SK-N-SH treated with all-trans-retinoic acid at 6 μM for 48 hours (cell line): Measurements from ENCODE around the gene RASSF4.

Source experiments
- ATAC-seq: fragments of 200-7000 bp; cut with Tn5 transposase; 3 replicates; pipeline ENCODE4 v1.9.1; 2020; ENCODE audit warnings: mild to moderate bottlenecking, moderate library complexity
- ARNTL ChIP-seq: fragments of 450-650 bp; formaldehyde crosslinking; IDR thresholded peaks from 2 replicates; pipeline ENCODE4 v1.5.0; 2020; ENCODE audit warnings: low read depth, mild to moderate bottlenecking, moderate library complexity, borderline replicate concordance
- BACH2 ChIP-seq: fragments of 250-450 bp; sonication (Bioruptor Pico); IDR thresholded peaks from 2 replicates; pipeline ENCODE4 v1.9.0; 2021; ENCODE audit warnings: mild to moderate bottlenecking, borderline replicate concordance
- CSDC2 ChIP-seq: fragments of 250-450 bp; sonication (Bioruptor Pico); IDR thresholded peaks from 2 replicates; pipeline ENCODE4 v1.5.0; 2020; ENCODE audit warnings: mild to moderate bottlenecking, moderate library complexity
- ESRRG ChIP-seq: fragments of 250-450 bp; sonication (Bioruptor Pico); IDR thresholded peaks from 2 replicates; pipeline ENCODE4 v1.6.1; 2021; ENCODE audit warnings: mild to moderate bottlenecking
- GLIS3 ChIP-seq: fragments of 250-450 bp; sonication (Bioruptor Pico); IDR thresholded peaks from 2 replicates; pipeline ENCODE4 v1.5.0; 2020; ENCODE audit warnings: mild to moderate bottlenecking, moderate library complexity
- OSR1 ChIP-seq: fragments of 250-450 bp; sonication (Bioruptor Pico); IDR thresholded peaks from 2 replicates; pipeline ENCODE4 v1.8.0; 2022; ENCODE audit warnings: moderate library complexity, mild to moderate bottlenecking, inconsistent platforms
- SNAI2 ChIP-seq: fragments of 250-450 bp; sonication (Bioruptor Pico); IDR thresholded peaks from 2 replicates; pipeline ENCODE4 v1.5.0; 2020; ENCODE audit warnings: mild to moderate bottlenecking, moderate library complexity
- TCF4 ChIP-seq: fragments of 250-450 bp; sonication (Bioruptor Pico); IDR thresholded peaks from 2 replicates; pipeline ENCODE4 v1.8.0; 2021; ENCODE audit warnings: mild to moderate bottlenecking, moderate library complexity, borderline replicate concordance
- TOX ChIP-seq: fragments of 250-450 bp; sonication (Bioruptor Pico); IDR thresholded peaks from 2 replicates; pipeline ENCODE4 v1.8.0; 2021; ENCODE audit warnings: mild to moderate bottlenecking, moderate library complexity, borderline replicate concordance
- ZC3H10 ChIP-seq: fragments of 250-450 bp; sonication (Bioruptor Pico); IDR thresholded peaks from 2 replicates; pipeline ENCODE4 v1.5.1; 2021; ENCODE audit warnings: mild to moderate bottlenecking, moderate library complexity
- ZFP3 ChIP-seq: fragments of 250-450 bp; sonication (Bioruptor Pico); IDR thresholded peaks from 2 replicates; pipeline ENCODE4 v1.5.0; 2020; ENCODE audit warnings: mild to moderate bottlenecking, moderate library complexity
- ZFP30 ChIP-seq: fragments of 450-650 bp; formaldehyde crosslinking; IDR thresholded peaks from 2 replicates; pipeline ENCODE4 v1.5.0; 2022; ENCODE audit warnings: mild to moderate bottlenecking, moderate library complexity
- ZNF565 ChIP-seq: fragments of 450-650 bp; formaldehyde crosslinking; conservative IDR thresholded peaks from 2 replicates; pipeline ENCODE4 v1.5.0; 2020; ENCODE audit warnings: low read depth, mild to moderate bottlenecking, moderate library complexity
- ZNF70 ChIP-seq: fragments of 450-650 bp; formaldehyde crosslinking; IDR thresholded peaks from 2 replicates; pipeline ENCODE4 v1.5.0; 2020; ENCODE audit warnings: mild to moderate bottlenecking, moderate library complexity
- ZNF8 ChIP-seq: fragments of 450-650 bp; formaldehyde crosslinking; IDR thresholded peaks from 2 replicates; pipeline ENCODE4 v1.5.0; 2020; ENCODE audit warnings: mild to moderate bottlenecking, moderate library complexity
- TF ChIP-seq, protein P1 (sequence below): fragments of 250-450 bp; sonication (Bioruptor Pico); IDR thresholded peaks from 2 replicates; pipeline ENCODE4 v1.5.0; 2020; ENCODE audit warnings: mild to moderate bottlenecking, moderate library complexity
- TF ChIP-seq, protein P2 (sequence below): fragments of 250-450 bp; sonication (Bioruptor Pico); IDR thresholded peaks from 2 replicates; pipeline ENCODE4 v1.5.1; 2020; ENCODE audit warnings: low read depth, mild to moderate bottlenecking, moderate library complexity
- TF ChIP-seq, protein P3 (sequence below): fragments of 250-450 bp; sonication (Bioruptor Pico); IDR thresholded peaks from 2 replicates; pipeline ENCODE4 v1.8.0; 2020; ENCODE audit warnings: mild to moderate bottlenecking, moderate library complexity, borderline replicate concordance
- TF ChIP-seq, protein P4 (sequence below): fragments of 250-450 bp; sonication (Bioruptor Pico); IDR thresholded peaks from 2 replicates; pipeline ENCODE4 v1.5.1; 2021; ENCODE audit warnings: mild to moderate bottlenecking, moderate library complexity

RASSF4 gene

DNA sequence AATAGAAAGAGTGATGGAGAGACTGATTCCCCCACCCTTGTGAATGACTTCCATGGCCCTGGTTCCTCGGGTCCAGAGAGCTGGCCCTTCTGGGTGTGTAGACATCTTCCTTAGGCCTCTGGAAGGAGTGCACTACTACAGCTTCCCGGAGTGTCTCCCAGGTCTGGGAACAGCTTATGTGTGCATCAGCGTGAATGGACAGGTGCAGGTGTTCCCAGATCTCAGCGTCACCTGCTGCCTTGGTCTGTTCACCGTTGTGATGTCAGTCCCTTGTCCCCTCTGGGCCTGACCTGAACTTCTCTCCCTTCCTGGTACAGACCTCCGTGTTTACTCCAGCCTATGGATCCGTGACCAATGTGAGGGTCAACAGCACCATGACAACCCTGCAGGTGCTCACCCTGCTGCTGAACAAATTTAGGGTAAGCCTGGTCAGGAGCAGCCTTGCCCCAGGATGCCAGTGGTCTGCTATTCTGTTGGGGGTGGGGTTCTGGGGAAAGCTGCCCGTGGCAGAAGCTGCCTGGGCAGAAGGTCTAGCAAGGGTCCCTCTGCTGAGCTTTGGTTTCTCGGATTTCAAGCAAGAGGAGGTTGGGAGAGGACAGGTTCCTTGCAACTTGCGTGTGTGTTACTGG lies 29.5 kb downstream of the RASSF4 start:
- ATAC-seq = no peak
- TF ChIP-seq OSR1 (no peak), ZFP3 (no peak), ZC3H10 (CRISPR knock-in tag) (no peak), CSDC2 (no peak), ZFP30 (CRISPR knock-in tag) (no peak), GLIS3 (CRISPR knock-in tag) (no peak), BACH2 (CRISPR knock-in tag) (no peak), ZNF8 (CRISPR knock-in tag) (no peak), ZNF70 (no peak), ARNTL (CRISPR knock-in tag) (no peak), TOX (CRISPR knock-in tag) (no peak), TCF4 (no peak)
- TF ChIP-seq, protein P1, sequence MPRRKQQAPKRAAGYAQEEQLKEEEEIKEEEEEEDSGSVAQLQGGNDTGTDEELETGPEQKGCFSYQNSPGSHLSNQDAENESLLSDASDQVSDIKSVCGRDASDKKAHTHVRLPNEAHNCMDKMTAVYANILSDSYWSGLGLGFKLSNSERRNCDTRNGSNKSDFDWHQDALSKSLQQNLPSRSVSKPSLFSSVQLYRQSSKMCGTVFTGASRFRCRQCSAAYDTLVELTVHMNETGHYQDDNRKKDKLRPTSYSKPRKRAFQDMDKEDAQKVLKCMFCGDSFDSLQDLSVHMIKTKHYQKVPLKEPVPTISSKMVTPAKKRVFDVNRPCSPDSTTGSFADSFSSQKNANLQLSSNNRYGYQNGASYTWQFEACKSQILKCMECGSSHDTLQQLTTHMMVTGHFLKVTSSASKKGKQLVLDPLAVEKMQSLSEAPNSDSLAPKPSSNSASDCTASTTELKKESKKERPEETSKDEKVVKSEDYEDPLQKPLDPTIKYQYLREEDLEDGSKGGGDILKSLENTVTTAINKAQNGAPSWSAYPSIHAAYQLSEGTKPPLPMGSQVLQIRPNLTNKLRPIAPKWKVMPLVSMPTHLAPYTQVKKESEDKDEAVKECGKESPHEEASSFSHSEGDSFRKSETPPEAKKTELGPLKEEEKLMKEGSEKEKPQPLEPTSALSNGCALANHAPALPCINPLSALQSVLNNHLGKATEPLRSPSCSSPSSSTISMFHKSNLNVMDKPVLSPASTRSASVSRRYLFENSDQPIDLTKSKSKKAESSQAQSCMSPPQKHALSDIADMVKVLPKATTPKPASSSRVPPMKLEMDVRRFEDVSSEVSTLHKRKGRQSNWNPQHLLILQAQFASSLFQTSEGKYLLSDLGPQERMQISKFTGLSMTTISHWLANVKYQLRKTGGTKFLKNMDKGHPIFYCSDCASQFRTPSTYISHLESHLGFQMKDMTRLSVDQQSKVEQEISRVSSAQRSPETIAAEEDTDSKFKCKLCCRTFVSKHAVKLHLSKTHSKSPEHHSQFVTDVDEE = no peak
- TF ChIP-seq, protein P2, sequence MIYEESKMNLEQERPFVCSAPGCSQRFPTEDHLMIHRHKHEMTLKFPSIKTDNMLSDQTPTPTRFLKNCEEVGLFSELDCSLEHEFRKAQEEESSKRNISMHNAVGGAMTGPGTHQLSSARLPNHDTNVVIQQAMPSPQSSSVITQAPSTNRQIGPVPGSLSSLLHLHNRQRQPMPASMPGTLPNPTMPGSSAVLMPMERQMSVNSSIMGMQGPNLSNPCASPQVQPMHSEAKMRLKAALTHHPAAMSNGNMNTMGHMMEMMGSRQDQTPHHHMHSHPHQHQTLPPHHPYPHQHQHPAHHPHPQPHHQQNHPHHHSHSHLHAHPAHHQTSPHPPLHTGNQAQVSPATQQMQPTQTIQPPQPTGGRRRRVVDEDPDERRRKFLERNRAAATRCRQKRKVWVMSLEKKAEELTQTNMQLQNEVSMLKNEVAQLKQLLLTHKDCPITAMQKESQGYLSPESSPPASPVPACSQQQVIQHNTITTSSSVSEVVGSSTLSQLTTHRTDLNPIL (CRISPR knock-in tag) = no peak
- TF ChIP-seq, protein P3, sequence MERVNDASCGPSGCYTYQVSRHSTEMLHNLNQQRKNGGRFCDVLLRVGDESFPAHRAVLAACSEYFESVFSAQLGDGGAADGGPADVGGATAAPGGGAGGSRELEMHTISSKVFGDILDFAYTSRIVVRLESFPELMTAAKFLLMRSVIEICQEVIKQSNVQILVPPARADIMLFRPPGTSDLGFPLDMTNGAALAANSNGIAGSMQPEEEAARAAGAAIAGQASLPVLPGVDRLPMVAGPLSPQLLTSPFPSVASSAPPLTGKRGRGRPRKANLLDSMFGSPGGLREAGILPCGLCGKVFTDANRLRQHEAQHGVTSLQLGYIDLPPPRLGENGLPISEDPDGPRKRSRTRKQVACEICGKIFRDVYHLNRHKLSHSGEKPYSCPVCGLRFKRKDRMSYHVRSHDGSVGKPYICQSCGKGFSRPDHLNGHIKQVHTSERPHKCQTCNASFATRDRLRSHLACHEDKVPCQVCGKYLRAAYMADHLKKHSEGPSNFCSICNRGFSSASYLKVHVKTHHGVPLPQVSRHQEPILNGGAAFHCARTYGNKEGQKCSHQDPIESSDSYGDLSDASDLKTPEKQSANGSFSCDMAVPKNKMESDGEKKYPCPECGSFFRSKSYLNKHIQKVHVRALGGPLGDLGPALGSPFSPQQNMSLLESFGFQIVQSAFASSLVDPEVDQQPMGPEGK (CRISPR knock-in tag) = no peak
- TF ChIP-seq, protein P4, sequence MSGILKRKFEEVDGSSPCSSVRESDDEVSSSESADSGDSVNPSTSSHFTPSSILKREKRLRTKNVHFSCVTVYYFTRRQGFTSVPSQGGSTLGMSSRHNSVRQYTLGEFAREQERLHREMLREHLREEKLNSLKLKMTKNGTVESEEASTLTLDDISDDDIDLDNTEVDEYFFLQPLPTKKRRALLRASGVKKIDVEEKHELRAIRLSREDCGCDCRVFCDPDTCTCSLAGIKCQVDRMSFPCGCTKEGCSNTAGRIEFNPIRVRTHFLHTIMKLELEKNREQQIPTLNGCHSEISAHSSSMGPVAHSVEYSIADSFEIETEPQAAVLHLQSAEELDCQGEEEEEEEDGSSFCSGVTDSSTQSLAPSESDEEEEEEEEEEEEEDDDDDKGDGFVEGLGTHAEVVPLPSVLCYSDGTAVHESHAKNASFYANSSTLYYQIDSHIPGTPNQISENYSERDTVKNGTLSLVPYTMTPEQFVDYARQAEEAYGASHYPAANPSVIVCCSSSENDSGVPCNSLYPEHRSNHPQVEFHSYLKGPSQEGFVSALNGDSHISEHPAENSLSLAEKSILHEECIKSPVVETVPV (CRISPR knock-in tag) = no peak

DNA sequence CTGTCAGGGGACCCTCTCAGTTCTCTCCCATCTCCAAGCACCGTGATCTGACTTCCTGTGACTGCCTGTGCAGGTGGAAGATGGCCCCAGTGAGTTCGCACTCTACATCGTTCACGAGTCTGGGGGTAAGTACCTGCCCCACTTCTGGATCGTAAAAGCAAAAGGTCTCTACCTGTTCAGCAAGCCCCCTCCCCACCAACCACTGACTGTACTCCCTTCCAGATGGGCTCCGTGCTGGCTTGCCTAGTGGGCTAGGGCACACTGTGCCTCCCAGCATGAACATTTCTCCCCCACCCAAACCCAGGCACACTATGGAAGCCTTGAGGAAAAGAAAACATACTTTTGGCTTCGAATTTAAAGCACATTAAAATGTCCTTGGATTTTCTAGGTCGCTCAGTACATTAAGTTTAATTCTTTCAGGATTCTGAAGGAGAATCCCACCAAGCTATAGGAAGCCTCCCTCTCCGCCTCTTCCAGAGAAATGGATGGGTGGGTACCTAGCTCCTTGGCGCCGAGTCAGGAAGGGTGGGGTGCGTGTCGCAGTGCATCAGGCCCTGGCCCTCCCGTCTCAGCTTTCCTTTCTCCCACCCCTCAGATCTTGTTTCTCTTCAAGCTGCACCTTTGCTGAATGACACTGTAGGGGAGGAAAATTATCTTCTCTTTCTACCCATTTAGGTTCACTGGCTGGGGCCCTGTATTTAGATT lies 30.1 kb downstream of the RASSF4 start:
- ATAC-seq = no peak
- TF ChIP-seq TCF4 (no peak), GLIS3 (CRISPR knock-in tag) (no peak), ZNF70 (no peak), BACH2 (CRISPR knock-in tag) (no peak), ZNF565 (CRISPR knock-in tag) (no peak), TOX (CRISPR knock-in tag) (no peak), ZNF8 (CRISPR knock-in tag) (no peak), ESRRG (CRISPR knock-in tag) (no peak), ZFP3 (no peak), SNAI2 (CRISPR knock-in tag) (no peak)
- TF ChIP-seq, protein P1 = no peak
- TF ChIP-seq, protein P2 (CRISPR knock-in tag) = no peak
